Mesenteric fat pad (tissue), 1 donor: ENCODE measurements around the gene SNRK. TPM values are rescaled to one million over a fixed set of nuclear protein-coding genes. Genes with fewer than 3 reads are reported as not detected.

Source experiments
- DNase-seq: peaks from one replicate; pipeline ENCODE4 v3.0.0-alpha.2; 2020; ENCODE audit warnings: low spot score
- total RNA-seq: library from RNA; stranded (reverse); fragmentation: NEBNext Ultra II Directional; extraction: Animal tissue kit (Norgen Biotek cat#: 25700); gene quantifications from one replicate; pipeline ENCODE4 v1.2.1, GENCODE V29; 2021
- donor health status: DM: yes; HTN: yes; CAD: no.

SNRK gene
- total RNA-seq, 1 donor from 2014 or later: 59.1 TPM

GRCh38 chr3:43266995-43267394 lies 19.3 kb upstream of the SNRK start:
- DNase-seq: no peak

- DNase-seq: no peak
These were observed 17.7 kb upstream of the SNRK start for GRCh38 chr3:43268636-43269035.

GRCh38 chr3:43270078-43270477 lies 16.3 kb upstream of the SNRK start:
- no peak for DNase-seq

- DNase-seq: no peak
These were observed 12.9 kb upstream of the SNRK start for GRCh38 chr3:43273416-43273815.

GRCh38 chr3:43279082-43279481 lies 7.3 kb upstream of the SNRK start:
- no peak for DNase-seq

GRCh38 chr3:43279532-43279931 lies 6.8 kb upstream of the SNRK start:
- DNase-seq: no peak

GRCh38 chr3:43281020-43281419 lies 5.3 kb upstream of the SNRK start:
- DNase-seq: no peak

- DNase-seq: no peak
These were observed 2.2 kb upstream of the SNRK start for GRCh38 chr3:43284171-43284570.

GRCh38 chr3:43285644-43286043 lies 696 bp upstream of the SNRK start:
- DNase-seq: no peak

GRCh38 chr3:43286841-43287499 lies 630 bp downstream of the SNRK start:
- DNase-seq: no peak

GRCh38 chr3:43287500-43287873 lies 1.1 kb downstream of the SNRK start:
- DNase-seq: no peak

GRCh38 chr3:43288366-43288765 lies 2.0 kb downstream of the SNRK start:
- DNase-seq: no peak

- DNase-seq: no peak
These were observed 2.5 kb downstream of the SNRK start for GRCh38 chr3:43288850-43289249.

- DNase-seq: no peak
These were observed 3.1 kb downstream of the SNRK start for GRCh38 chr3:43289401-43289800.

- DNase-seq: no peak
These were observed 3.6 kb downstream of the SNRK start for GRCh38 chr3:43289841-43290470.

GRCh38 chr3:43290956-43291355 lies 4.6 kb downstream of the SNRK start:
- DNase-seq: no peak

- no peak for DNase-seq
These were observed 5.2 kb downstream of the SNRK start for GRCh38 chr3:43291546-43291945.

GRCh38 chr3:43294975-43295374 lies 8.6 kb downstream of the SNRK start:
- no peak for DNase-seq

- no peak for DNase-seq
These were observed 10.2 kb downstream of the SNRK start for GRCh38 chr3:43296565-43296964.

- DNase-seq: no peak
These were observed 12.0 kb downstream of the SNRK start for GRCh38 chr3:43298292-43298691.

GRCh38 chr3:43298761-43299160 lies 12.4 kb downstream of the SNRK start:
- DNase-seq: no peak

GRCh38 chr3:43302116-43302880 lies 16.0 kb downstream of the SNRK start:
- DNase-seq: no peak

- DNase-seq: no peak
These were observed 17.8 kb downstream of the SNRK start for GRCh38 chr3:43304126-43304525.
